ENCODE results near the gene OLFML2A. TPM values are rescaled to one million over a fixed set of nuclear protein-coding genes. Genes with fewer than 3 reads are reported as not detected.

Gene OLFML2A
- total and polyA plus RNA-seq, 2 of the 13 experiments (the other 11 are each of a cell fraction or from before 2014, with no cell fraction given) = 0.01 to 0.02 TPM

DNA sequence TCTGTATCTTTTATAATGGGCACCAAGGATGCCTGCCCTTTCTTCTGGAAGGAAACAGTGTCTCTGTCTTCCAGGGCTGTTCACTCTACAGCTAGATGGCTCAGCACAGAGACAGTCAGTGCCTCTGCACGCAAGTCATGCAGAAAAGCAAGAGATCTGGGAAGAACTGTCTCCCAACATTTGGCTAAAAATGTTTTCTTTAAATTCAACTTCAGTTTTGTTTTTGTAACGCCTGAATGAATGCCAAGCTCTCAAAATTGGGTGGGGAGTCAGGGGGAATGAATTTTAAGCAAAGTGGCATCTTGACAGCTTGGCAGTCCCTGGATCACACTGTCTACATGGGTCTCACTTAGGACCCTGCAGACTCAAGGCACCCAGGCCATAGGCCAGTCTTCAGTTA lies 12.6 kb downstream of the OLFML2A start (continued):
- no peak for TF ChIP-seq MAFK (conservative IDR thresholded peaks at IDR 0.05 in 1 of 2, IDR thresholded peaks at IDR 0.05 in 1 of 2; ENCODE audit: low read length in 2 of 2)

DNA sequence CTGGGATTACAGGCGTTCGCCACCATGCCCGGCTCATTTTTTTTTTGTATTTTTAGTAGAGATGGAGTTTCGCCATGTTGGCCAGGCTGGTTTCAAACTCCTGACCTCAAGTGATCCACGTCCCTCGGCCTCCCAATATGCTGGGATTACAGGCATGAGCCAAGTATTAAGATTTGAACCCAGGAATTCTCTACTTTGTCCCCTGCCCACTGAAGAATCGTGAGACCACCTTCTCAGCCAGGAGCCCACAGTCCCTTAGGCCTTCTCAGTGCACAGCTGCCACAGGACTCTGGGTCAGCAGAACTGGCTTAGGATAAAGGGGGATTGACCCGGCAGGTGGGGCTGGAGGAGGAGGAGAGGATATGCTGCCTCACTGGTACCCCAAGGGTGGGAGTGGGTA lies 13.4 kb downstream of the OLFML2A start:
- DNase-seq (ENCODE audit: low spot score) = no peak
- no peak for ATAC-seq
- ChIA-PET POLR2A (no interaction called here), CTCF (ENCODE audit: low intra/inter-chr PET ratio, low total read pairs) (no interaction called here)
- Histone ChIP-seq H3K27me3 (ENCODE audit: control insufficient read depth in 1 of 2, insufficient read depth in 2 of 2, low read length in 2 of 2) (peaks cover 0 to 12% of the 10 kb centered on the region in 2 experiments; a peak in 1 of 5 replicates), H3K4me2 (ENCODE audit: low read depth, low read length) (no peak overlapping the region), H3K36me3 (replicated peaks in 1 of 2; ENCODE audit: control insufficient read depth in 1 of 2, insufficient read depth in 2 of 2, low read length in 2 of 2) (no peaks in the 10 kb centered on the region), H2AFZ (ENCODE audit: low read length) (no peak overlapping the region), H3K79me2 (ENCODE audit: insufficient read depth, low read length) (no peaks in the 10 kb centered on the region), H3K4me1 (ENCODE audit: insufficient read depth, low read length) (peaks cover 17% of the 10 kb centered on the region), H3K27ac (ENCODE audit: extremely low read length, insufficient read depth, low read length) (no peak overlapping the region), H3K9me3 (ENCODE audit: low read length) (no peaks in the 10 kb centered on the region), H3K4me3 (replicated peaks in 1 of 3; ENCODE audit: insufficient read depth in 1 of 3, low read depth in 2 of 3, low read length in 3 of 3) (no peak overlapping the region), H4K20me1 (ENCODE audit: insufficient read depth, low read length) (no peaks in the 10 kb centered on the region), H3K9ac (ENCODE audit: insufficient read depth, low read depth, low read length) (no peak overlapping the region)
- in situ Hi-C loops (cut with HindIII; ENCODE audit: extremely low pct_ligation_motif_present, low pct_unique_long_range_greater_than_20kb) = loop anchor here (10.0 kb wide), 1 partner anchor 54 kb away; no protein-coding TSS in a partner anchor
- WGBS (ENCODE audit: low lambda C conversion rate) = 24% methylated on average over 8 of the region's 8 CpGs
- no peak for TF ChIP-seq MZF1 (CRISPR knock-in tag; IDR thresholded peaks at IDR 0.05; ENCODE audit: borderline replicate concordance)
- no peak for TF ChIP-seq ZNF446 (CRISPR knock-in tag; IDR thresholded peaks at IDR 0.05)
- no peak for TF ChIP-seq ZFYVE20 (CRISPR knock-in tag; IDR thresholded peaks at IDR 0.05; ENCODE audit: borderline replicate concordance, low read depth)
- intact Hi-C loops (cut with micrococcal nuclease; ENCODE audit: unreplicated experiment) = no loop called here
- no peak for FAIRE-seq
- BruUV-seq (replicated peaks) = no TSS peak

DNA sequence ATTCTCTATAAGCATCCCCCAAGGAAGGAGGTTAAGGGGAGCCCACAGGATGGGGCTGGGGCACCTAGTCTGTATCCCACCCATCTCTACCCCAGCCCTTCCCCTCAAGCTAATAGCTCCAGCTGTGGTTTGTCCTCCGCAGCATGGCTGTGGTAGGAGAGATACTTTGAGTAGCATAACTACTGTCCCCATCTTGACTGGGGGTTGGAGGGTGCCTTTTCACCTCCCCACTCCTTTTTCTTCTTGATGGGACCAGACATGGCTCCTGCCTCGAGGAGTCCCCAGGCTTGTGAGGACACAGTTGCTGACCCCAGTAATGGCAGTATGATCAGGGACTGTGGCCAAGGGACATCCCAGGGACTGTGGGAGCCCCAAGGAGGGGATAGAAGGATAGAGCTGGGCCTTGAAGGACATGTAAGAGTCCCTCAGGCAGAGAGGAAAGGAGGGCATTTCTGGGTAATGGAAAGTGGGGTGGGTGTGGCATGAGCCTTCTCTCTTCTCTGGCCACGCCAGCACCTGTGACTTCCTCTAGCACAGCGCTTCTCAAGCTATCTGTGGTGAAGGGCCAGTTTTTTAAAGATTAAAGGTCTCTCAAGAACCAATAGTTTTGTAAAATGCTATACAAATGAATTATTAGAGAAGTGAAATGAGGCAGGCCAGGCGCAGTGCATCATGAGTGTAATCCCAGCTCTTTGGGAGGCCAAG lies 14.0 kb downstream of the OLFML2A start:
- ChIA-PET CTCF (ENCODE audit: low intra/inter-chr PET ratio, low total read pairs) (no interaction called here), POLR2A (no interaction called here)
- in situ Hi-C loops (cut with HindIII; ENCODE audit: extremely low pct_ligation_motif_present, low pct_unique_long_range_greater_than_20kb) (loop anchor here (10.0 kb wide), 1 partner anchor 54 kb away; no protein-coding TSS in a partner anchor), intact Hi-C loops (cut with micrococcal nuclease; ENCODE audit: unreplicated experiment) (no loop called here)
- BruUV-seq (replicated peaks) = no TSS peak
- peaks cover 0 to 12% of the 10 kb centered on the region in 2 experiments; a peak in 1 of 5 replicates for H3K27me3 ChIP-seq (ENCODE audit: control insufficient read depth in 1 of 2, insufficient read depth in 2 of 2, low read length in 2 of 2)
- WGBS (ENCODE audit: low lambda C conversion rate) = 49% methylated on average over 5 of the region's 5 CpGs
- H3K9me3 ChIP-seq (ENCODE audit: low read length) = no peaks in the 10 kb centered on the region
- H4K20me1 ChIP-seq (ENCODE audit: insufficient read depth, low read length) = no peaks in the 10 kb centered on the region
- H3K4me1 ChIP-seq (ENCODE audit: insufficient read depth, low read length) = peaks cover 19% of the 10 kb centered on the region
- H3K36me3 ChIP-seq (replicated peaks in 1 of 2; ENCODE audit: control insufficient read depth in 1 of 2, insufficient read depth in 2 of 2, low read length in 2 of 2) = no peaks in the 10 kb centered on the region
- FAIRE-seq = no peak
- H3K9ac ChIP-seq (ENCODE audit: insufficient read depth, low read depth, low read length) = no peak overlapping the region
- no peak overlapping the region for H3K27ac ChIP-seq (ENCODE audit: extremely low read length, insufficient read depth, low read length)
- H3K4me3 ChIP-seq (replicated peaks in 1 of 3; ENCODE audit: insufficient read depth in 1 of 3, low read depth in 2 of 3, low read length in 3 of 3) = no peak overlapping the region
- DNase-seq (ENCODE audit: low spot score) = no peak
- ATAC-seq = no peak
- H3K79me2 ChIP-seq (ENCODE audit: insufficient read depth, low read length) = no peaks in the 10 kb centered on the region
- no peak overlapping the region for H3K4me2 ChIP-seq (ENCODE audit: low read depth, low read length)
- no peak overlapping the region for H2AFZ ChIP-seq (ENCODE audit: low read length)
- TF ChIP-seq, protein P1, sequence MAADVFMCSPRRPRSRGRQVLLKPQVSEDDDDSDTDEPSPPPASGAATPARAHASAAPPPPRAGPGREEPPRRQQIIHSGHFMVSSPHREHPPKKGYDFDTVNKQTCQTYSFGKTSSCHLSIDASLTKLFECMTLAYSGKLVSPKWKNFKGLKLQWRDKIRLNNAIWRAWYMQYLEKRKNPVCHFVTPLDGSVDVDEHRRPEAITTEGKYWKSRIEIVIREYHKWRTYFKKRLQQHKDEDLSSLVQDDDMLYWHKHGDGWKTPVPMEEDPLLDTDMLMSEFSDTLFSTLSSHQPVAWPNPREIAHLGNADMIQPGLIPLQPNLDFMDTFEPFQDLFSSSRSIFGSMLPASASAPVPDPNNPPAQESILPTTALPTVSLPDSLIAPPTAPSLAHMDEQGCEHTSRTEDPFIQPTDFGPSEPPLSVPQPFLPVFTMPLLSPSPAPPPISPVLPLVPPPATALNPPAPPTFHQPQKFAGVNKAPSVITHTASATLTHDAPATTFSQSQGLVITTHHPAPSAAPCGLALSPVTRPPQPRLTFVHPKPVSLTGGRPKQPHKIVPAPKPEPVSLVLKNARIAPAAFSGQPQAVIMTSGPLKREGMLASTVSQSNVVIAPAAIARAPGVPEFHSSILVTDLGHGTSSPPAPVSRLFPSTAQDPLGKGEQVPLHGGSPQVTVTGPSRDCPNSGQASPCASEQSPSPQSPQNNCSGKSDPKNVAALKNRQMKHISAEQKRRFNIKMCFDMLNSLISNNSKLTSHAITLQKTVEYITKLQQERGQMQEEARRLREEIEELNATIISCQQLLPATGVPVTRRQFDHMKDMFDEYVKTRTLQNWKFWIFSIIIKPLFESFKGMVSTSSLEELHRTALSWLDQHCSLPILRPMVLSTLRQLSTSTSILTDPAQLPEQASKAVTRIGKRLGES (CRISPR knock-in tag; IDR thresholded peaks at IDR 0.05; ENCODE audit: borderline replicate concordance) = no peak
- TF ChIP-seq, protein P2, sequence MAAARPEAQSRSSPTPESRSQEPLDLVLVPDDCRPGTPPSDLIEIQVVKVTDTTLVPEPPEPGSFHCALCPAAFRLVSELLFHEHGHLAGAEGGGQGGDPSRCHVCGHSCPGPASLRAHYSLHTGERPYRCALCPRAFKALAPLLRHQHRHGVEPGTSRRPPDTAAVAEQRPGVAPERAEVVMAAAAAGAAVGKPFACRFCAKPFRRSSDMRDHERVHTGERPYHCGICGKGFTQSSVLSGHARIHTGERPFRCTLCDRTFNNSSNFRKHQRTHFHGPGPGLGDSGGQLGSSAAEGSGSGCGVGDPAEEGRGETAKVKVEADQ (CRISPR knock-in tag; IDR thresholded peaks at IDR 0.05; ENCODE audit: borderline replicate concordance) = no peak
- TF ChIP-seq TCF12 (IDR thresholded peaks at IDR 0.05) (no peak), TCF12 (CRISPR knock-in tag; IDR thresholded peaks at IDR 0.05) (no peak), RORA (CRISPR knock-in tag; IDR thresholded peaks at IDR 0.05) (no peak), ESRRA (CRISPR knock-in tag; IDR thresholded peaks at IDR 0.05; ENCODE audit: low read depth) (no peak)

Measured in HepG2 (cell line).